Tibial artery (tissue), 4 donors: Measurements from ENCODE around the gene RNASE13.

Source experiments
- DNase-seq, 2 donors: peaks; one replicate each; pipeline ENCODE4 v3.0.0-alpha.2; 2019
- H3K27ac ChIP-seq, 2 donors: fragments of 200-600 bp; sonication (generic) in 1 of 2; 1 replicate in 1 of 2; 2 replicates in 1 of 2; pipeline ENCODE4 v1.5.1; 2018 to 2019; ENCODE audit warnings: mild to moderate bottlenecking in 1 of 2
- H3K27me3 ChIP-seq, 2 donors: fragments of 200-600 bp; sonication (generic) in 1 of 2; one replicate each; pipeline versions ENCODE4 v1.5.1 to v1.6.0; 2016 to 2019
- H3K36me3 ChIP-seq, 3 donors: fragments of 200-600 bp; sonication (generic) in 2 of 3; one replicate each; pipeline ENCODE4 v1.5.1; 2016 to 2019; ENCODE audit warnings: mild to moderate bottlenecking in 2 of 3
- H3K4me1 ChIP-seq, 4 donors: fragments of 200-600 bp; sonication (generic) in 2 of 4; 1 replicate in 3 of 4; 2 replicates in 1 of 4; pipeline ENCODE4 v1.5.1; 2016 to 2019
- H3K4me3 ChIP-seq, 2 donors: fragments of 200-600 bp; sonication (generic) in 1 of 2; 1 replicate in 1 of 2; 2 replicates in 1 of 2; pipeline ENCODE4 v1.5.1; 2018 to 2019; ENCODE audit warnings: mild to moderate bottlenecking in 2 of 2
- H3K9me3 ChIP-seq, 3 donors: fragments of 200-600 bp; sonication (generic) in 1 of 3; one replicate each; pipeline ENCODE4 v1.5.1; 2016 to 2019
- intact Hi-C: fragments of 100-400 bp; cut with DNase I; formaldehyde crosslinking; loops from one replicate; pipeline ENCODE4 v1.15.0; 2023; ENCODE audit warnings: low total_unique reads
- TF ChIP-seq, protein P1 (sequence below), 2 experiments: fragments of 200-600 bp in 1 of 2; fragments of 450-650 bp in 1 of 2; IDR thresholded peaks; one replicate each; pipeline ENCODE4 v1.5.1; 2017 to 2019; ENCODE audit warnings: antibody characterized with exemption in 2 of 2, mild to moderate bottlenecking in 1 of 2, moderate library complexity in 1 of 2

RNASE13 gene

DNA sequence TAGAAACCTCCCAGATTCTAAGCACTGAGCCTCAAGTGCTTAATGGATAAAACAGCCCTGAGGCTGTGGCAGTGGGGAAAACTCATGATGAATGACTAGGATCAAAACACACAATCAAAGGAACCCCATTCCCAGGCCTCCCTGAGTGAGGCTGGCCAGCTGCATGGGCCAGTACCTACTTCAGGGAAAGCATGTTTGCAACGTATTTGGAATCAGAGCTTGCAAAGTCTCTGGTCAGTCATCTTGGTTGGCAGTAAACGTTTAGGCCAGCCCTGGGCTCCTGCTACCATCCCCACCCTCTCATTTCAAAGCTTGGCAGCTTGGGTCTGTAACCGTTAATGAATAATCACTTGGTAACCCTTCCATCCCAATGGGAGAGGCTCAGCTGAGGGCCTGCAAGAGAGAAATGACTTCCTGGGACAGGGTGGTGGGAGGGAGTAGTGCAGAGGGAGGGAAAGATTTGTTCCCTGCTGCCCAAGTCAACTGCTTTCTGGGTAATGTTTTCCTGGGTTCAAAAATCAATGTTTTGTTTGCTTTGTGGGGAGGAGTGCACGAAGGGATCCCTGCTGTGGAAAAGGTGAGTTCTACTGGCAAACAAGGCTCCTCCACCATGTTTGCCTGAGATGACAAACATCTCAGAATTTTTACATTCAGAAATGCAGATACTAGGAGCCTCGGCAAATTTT is 21.0 kb upstream of the RNASE13 start:
- Histone ChIP-seq H3K4me3 (no peak overlapping the region), H3K9me3 (no peaks in the 10 kb centered on the region), H3K27me3 (no peaks in the 10 kb centered on the region), H3K36me3 (no peaks in the 10 kb centered on the region), H3K4me1 (no peaks in the 10 kb centered on the region), H3K27ac (no peak overlapping the region)
- TF ChIP-seq, protein P1, sequence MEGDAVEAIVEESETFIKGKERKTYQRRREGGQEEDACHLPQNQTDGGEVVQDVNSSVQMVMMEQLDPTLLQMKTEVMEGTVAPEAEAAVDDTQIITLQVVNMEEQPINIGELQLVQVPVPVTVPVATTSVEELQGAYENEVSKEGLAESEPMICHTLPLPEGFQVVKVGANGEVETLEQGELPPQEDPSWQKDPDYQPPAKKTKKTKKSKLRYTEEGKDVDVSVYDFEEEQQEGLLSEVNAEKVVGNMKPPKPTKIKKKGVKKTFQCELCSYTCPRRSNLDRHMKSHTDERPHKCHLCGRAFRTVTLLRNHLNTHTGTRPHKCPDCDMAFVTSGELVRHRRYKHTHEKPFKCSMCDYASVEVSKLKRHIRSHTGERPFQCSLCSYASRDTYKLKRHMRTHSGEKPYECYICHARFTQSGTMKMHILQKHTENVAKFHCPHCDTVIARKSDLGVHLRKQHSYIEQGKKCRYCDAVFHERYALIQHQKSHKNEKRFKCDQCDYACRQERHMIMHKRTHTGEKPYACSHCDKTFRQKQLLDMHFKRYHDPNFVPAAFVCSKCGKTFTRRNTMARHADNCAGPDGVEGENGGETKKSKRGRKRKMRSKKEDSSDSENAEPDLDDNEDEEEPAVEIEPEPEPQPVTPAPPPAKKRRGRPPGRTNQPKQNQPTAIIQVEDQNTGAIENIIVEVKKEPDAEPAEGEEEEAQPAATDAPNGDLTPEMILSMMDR (IDR thresholded peaks at IDR 0.05) = no peak
- DNase-seq = no peak
- intact Hi-C loops = no loop called here

DNA sequence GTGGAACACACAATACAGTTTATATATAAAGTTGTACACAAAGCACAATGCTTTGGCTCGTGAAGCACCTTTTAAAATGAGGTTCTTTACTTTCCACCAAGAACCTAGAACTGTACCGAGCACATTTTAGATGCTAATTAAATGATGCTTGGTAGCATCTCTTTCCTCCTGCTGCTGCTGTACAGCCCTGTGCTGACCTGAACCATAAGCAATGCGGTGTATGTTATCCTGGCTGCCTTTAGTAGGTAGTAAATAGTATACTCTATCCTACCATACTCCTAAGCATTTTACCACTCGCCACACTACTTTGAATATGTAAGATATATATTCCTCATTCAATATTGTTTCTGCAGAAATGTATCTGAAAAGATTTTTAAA is 20.1 kb upstream of the RNASE13 start:
- H3K9me3 ChIP-seq = no peaks in the 10 kb centered on the region
- TF ChIP-seq, protein P1 (IDR thresholded peaks at IDR 0.05) = no peak
- H3K27me3 ChIP-seq = no peaks in the 10 kb centered on the region
- H3K4me3 ChIP-seq = no peak overlapping the region
- no peaks in the 10 kb centered on the region for H3K36me3 ChIP-seq
- H3K27ac ChIP-seq = no peak overlapping the region
- intact Hi-C loops = no loop called here
- DNase-seq = no peak
- H3K4me1 ChIP-seq = no peaks in the 10 kb centered on the region

DNA sequence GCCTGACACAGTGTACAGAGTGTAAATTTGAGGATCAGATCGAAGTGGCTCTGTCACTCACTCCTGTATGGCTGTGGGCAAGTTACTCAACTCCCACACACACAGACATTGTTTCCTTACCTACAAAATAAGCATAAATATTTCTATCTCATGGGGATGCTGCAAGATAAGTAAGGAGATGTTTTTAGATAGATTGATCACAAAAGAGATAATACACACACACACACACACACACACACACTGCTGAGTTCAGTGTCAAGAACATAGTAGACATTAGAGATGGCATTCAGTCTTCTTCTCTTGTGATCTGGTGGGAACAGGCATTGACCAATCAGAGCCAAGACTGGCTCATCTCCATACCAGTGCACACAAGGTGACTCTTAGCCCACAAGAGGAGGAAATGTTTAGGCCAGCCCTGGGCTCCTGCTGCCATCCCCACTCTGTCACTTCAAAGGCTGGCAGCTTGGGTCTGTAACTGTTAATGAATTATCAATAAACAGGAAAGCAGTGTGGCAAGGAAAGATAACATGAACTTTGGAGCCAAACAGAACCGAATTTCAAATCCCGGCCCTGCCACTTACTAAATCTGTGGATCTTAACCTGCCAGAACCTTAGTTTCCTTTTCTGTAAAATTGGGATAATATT is 19.6 kb upstream of the RNASE13 start:
- no peak for DNase-seq
- TF ChIP-seq, protein P1 (IDR thresholded peaks at IDR 0.05) = no peak
- Histone ChIP-seq H3K27ac (no peak overlapping the region), H3K27me3 (no peaks in the 10 kb centered on the region), H3K4me3 (no peak overlapping the region), H3K36me3 (no peaks in the 10 kb centered on the region), H3K9me3 (no peaks in the 10 kb centered on the region), H3K4me1 (no peaks in the 10 kb centered on the region)
- intact Hi-C loops = no loop called here

DNA sequence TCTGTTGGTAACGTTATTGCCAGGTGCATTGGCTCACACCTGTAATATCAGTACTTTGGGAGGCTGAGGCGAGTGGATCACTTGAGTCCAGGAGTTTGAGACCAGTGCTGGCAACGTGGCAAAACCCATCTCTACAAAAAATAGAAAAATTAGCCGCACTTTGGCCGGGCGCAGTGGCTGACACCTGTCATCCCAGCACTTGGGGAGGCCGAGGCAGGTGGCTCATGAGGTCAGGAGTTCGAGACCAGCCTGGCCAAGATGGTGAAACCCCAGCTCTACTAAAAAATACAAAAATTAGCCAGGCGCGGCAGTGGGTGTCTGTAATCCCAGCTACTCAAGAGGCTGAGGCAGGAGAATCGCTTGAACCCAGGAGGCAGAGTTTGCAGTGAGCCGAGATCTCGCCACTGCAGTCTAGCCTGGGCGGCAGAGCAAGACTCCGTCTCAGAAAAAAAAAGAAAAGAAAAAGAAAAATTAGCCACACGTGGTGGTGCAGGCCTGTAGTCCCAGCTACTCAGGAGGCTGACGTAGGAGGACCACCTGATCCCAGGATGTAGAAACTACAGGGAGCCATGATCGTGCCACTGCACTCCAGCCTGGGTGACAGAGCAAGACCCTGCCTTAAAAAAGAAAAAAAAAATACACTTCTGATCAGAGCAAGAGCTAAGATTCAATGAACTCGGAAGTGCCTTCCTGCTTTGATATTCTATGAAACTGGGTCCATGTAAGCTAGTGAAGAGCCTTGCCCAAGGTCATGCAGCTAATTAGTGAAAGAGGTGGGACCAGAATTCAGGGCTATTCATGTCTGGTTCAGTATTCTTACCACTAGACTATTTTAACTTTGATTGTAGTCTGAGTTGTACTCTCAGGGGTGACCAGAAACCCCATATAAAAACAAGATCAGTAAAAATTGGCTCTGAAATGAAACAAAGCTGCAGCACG is 18.8 kb upstream of the RNASE13 start:
- no peaks in the 10 kb centered on the region for H3K9me3 ChIP-seq
- H3K27ac ChIP-seq = no peak overlapping the region
- no peaks in the 10 kb centered on the region for H3K27me3 ChIP-seq
- TF ChIP-seq, protein P1 (IDR thresholded peaks at IDR 0.05) = no peak
- H3K4me3 ChIP-seq = no peak overlapping the region
- intact Hi-C loops = no loop called here
- no peak for DNase-seq
- no peaks in the 10 kb centered on the region for H3K4me1 ChIP-seq
- H3K36me3 ChIP-seq = no peaks in the 10 kb centered on the region

DNA sequence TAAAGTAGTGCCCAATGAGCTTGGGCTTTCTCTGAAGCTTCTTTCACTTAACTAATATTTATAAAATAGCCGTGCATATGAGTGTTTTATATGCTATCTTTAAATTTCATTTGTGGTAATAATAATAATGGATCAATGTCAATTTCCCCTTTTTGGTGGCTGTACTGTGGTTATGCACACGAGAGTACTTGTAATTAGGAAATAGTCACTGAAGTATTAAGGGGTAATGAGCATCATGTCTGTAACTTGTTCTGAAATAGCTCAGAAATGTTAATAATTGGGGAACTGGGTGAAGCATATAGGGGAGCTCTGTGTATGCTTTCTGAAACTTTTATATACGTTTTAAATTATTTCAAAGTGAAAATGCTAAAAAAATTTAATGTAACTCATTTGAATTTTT is 16.0 kb upstream of the RNASE13 start:
- no peak for DNase-seq
- H3K4me1 ChIP-seq = no peaks in the 10 kb centered on the region
- H3K4me3 ChIP-seq = no peak overlapping the region
- H3K27ac ChIP-seq = no peak overlapping the region
- H3K9me3 ChIP-seq = no peaks in the 10 kb centered on the region
- TF ChIP-seq, protein P1 (IDR thresholded peaks at IDR 0.05) = no peak
- intact Hi-C loops = no loop called here
- no peaks in the 10 kb centered on the region for H3K27me3 ChIP-seq
- no peaks in the 10 kb centered on the region for H3K36me3 ChIP-seq
